GM18507 (cell line): ENCODE data around the gene VPS16.

Source experiments
- DNase-seq: peaks from one replicate; pipeline ENCODE4 v3.0.0; 2011; ENCODE audit warnings: low read depth; ENCODE audit not compliant: insufficient read length; ENCODE audit errors: extremely low spot score
- FAIRE-seq: peaks from 2 replicates; lab custom pipeline; 2011; peaks lifted over from hg19 to GRCh38; lab: Jason Lieb, UNC

VPS16 gene

GRCh38 chr20:2865101-2865500 is 24.6 kb downstream of the VPS16 start:
- FAIRE-seq: no peak
- DNase-seq: no peak

- DNase-seq: no peak
- no peak for FAIRE-seq
Observed at GRCh38 chr20:2865630-2866029, 25.1 kb downstream of the VPS16 start.

GRCh38 chr20:2866236-2866635 is 25.7 kb downstream of the VPS16 start:
- no peak for FAIRE-seq
- no peak for DNase-seq

- DNase-seq: no peak
- FAIRE-seq: no peak
Observed at GRCh38 chr20:2867081-2867864, 26.7 kb downstream of the VPS16 start.

- FAIRE-seq (no peak), DNase-seq (no peak)
Observed at GRCh38 chr20:2869381-2869780, 28.8 kb downstream of the VPS16 start.

GRCh38 chr20:2871111-2871465 is 30.5 kb downstream of the VPS16 start:
- FAIRE-seq (no peak), DNase-seq (no peak)

- no peak for FAIRE-seq
Observed at GRCh38 chr20:2871661-2872458, 31.3 kb downstream of the VPS16 start.

GRCh38 chr20:2872459-2873009 is 32.0 kb downstream of the VPS16 start:
- no peak for DNase-seq
- peak; percentile 61 for FAIRE-seq

More at GRCh38 chr20:2871661-2872458, 31.3 kb downstream of the VPS16 start:
- no peak for DNase-seq

- DNase-seq (peak; percentile 91), FAIRE-seq (peak; percentile 83)
Observed at GRCh38 chr20:2873010-2873746, 32.6 kb downstream of the VPS16 start, which contains the start of gene PTPRA. TSS of gene PTPRA (plus strand) at chr20:2873481. CDS start at chr20:2964278, 90,797 bp downstream.

- DNase-seq: no peak
- FAIRE-seq: no peak
Observed at GRCh38 chr20:2873747-2874041, 33.1 kb downstream of the VPS16 start.

- FAIRE-seq: no peak
- no peak for DNase-seq
Observed at GRCh38 chr20:2874456-2874855, 33.9 kb downstream of the VPS16 start.

- DNase-seq: no peak
- FAIRE-seq: no peak
Observed at GRCh38 chr20:2875690-2876203, 35.2 kb downstream of the VPS16 start.

GRCh38 chr20:2878515-2878914 is 38.0 kb downstream of the VPS16 start:
- no peak for DNase-seq
- FAIRE-seq: no peak

GRCh38 chr20:2879146-2879545 is 38.6 kb downstream of the VPS16 start:
- no peak for FAIRE-seq
- DNase-seq: no peak

GRCh38 chr20:2880650-2881049 is 40.1 kb downstream of the VPS16 start:
- no peak for FAIRE-seq
- DNase-seq: no peak

- FAIRE-seq (peak; percentile 67), DNase-seq (no peak)
Observed at GRCh38 chr20:2883726-2884637, 43.4 kb downstream of the VPS16 start.

GRCh38 chr20:2887715-2888114 is 47.2 kb downstream of the VPS16 start:
- FAIRE-seq (no peak), DNase-seq (no peak)

GRCh38 chr20:2888224-2888955 is 47.8 kb downstream of the VPS16 start:
- DNase-seq (no peak), FAIRE-seq (no peak)
